SU-DHL-6 (cell line): Measurements from ENCODE around the gene GPC1.

ENCODE experiments used
- H2AFZ ChIP-seq: fragments of 200-600 bp; sonication (generic); 2 replicates; pipeline ENCODE4 v1.6.1; 2014; ENCODE audit warnings: low read depth, mild to moderate bottlenecking, moderate library complexity, mixed read lengths, antibody characterized with exemption, low read length; ENCODE audit not compliant: severe bottlenecking
- H3F3A ChIP-seq: fragments of 200-600 bp; shearing (Covaris generic); 2 replicates; pipeline ENCODE4 v1.6.0; 2016; ENCODE audit warnings: antibody characterized with exemption, mild to moderate bottlenecking; ENCODE audit not compliant: insufficient read depth
- H3K27ac ChIP-seq: fragments of 200-600 bp; sonication (generic); 2 replicates; pipeline ENCODE4 v1.5.1; 2016; ENCODE audit warnings: low read depth, mild to moderate bottlenecking, low read length, moderate library complexity, mixed read lengths
- H3K27me3 ChIP-seq: fragments of 200-600 bp; sonication (generic), shearing (Covaris generic); 2 replicates; pipeline ENCODE4 v1.6.0; 2014; ENCODE audit warnings: mild to moderate bottlenecking, low read length
- H3K36me3 ChIP-seq: fragments of 200-600 bp; sonication (generic); 2 replicates; pipeline ENCODE4 v1.6.1; 2014; ENCODE audit warnings: mild to moderate bottlenecking, low read length, mixed read lengths
- H3K4me2 ChIP-seq: fragments of 300-600, 200-600 bp; shearing (Covaris generic), sonication (generic); 2 replicates; pipeline ENCODE4 v1.6.0; 2014; ENCODE audit warnings: low read length, low read depth, mild to moderate bottlenecking; ENCODE audit not compliant: poor library complexity, severe bottlenecking
- H3K4me3 ChIP-seq: fragments of 200-600 bp; sonication (generic); 2 replicates; pipeline ENCODE4 v1.5.1; 2014; ENCODE audit warnings: antibody characterized with exemption, low read length, mild to moderate bottlenecking, mixed read lengths; ENCODE audit not compliant: insufficient read depth, poor library complexity, severe bottlenecking
- H3K79me2 ChIP-seq: fragments of 200-600 bp; sonication (generic); 2 replicates; pipeline ENCODE4 v1.6.1; 2014; ENCODE audit warnings: mild to moderate bottlenecking, low read length, moderate library complexity; ENCODE audit not compliant: insufficient read depth
- H3K9ac ChIP-seq: fragments of 200-600 bp; sonication (generic); 2 replicates; pipeline ENCODE4 v1.7.0; 2014; ENCODE audit warnings: mild to moderate bottlenecking, low read length
- H3K9me2 ChIP-seq: fragments of 200-600 bp; sonication (generic); replicated peaks from 2 replicates; pipeline ENCODE4 v1.6.1; 2014; ENCODE audit warnings: low read length; ENCODE audit not compliant: insufficient read depth
- H3K9me3 ChIP-seq: fragments of 200-600 bp; sonication (generic); 2 replicates; pipeline ENCODE4 v1.6.1; 2014; ENCODE audit warnings: low read length, mixed read lengths; ENCODE audit not compliant: insufficient read depth
- H4K20me1 ChIP-seq: fragments of 200-600 bp; sonication (generic); 2 replicates; pipeline ENCODE4 v1.6.1; 2014; ENCODE audit warnings: low read depth, mild to moderate bottlenecking, antibody characterized with exemption, low read length, moderate library complexity, mixed read lengths
- CTCF ChIP-seq: fragments of 200-600 bp; sonication (generic); IDR thresholded peaks from one replicate; pipeline ENCODE4 v1.5.1; 2017; ENCODE audit warnings: antibody characterized with exemption, mild to moderate bottlenecking, low read length, moderate library complexity; ENCODE audit not compliant: insufficient read depth, poor library complexity, severe bottlenecking
- EZH2phosphoT487 ChIP-seq: fragments of 200-600 bp; sonication (generic), shearing (Covaris generic); conservative IDR thresholded peaks from 2 replicates; pipeline ENCODE4 v1.6.1; 2018; ENCODE audit warnings: mild to moderate bottlenecking, antibody characterized with exemption, low read length, moderate library complexity, mixed read lengths

The GPC1 gene

GRCh38 chr2:240462073-240462706 is 26.7 kb downstream of the GPC1 start:
- no peaks in the 10 kb centered on the region for H3K27me3 ChIP-seq
- H3K27ac ChIP-seq, result no peak overlapping the region
- H3K9me3 ChIP-seq, result no peaks in the 10 kb centered on the region
- no peak overlapping the region for H2AFZ ChIP-seq
- H3K9ac ChIP-seq, result no peak overlapping the region
- no peaks in the 10 kb centered on the region for H3K9me2 ChIP-seq
- no peak overlapping the region for H3K4me2 ChIP-seq
- no peaks in the 10 kb centered on the region for H3K36me3 ChIP-seq
- H3K4me3 ChIP-seq, result no peak overlapping the region
- H4K20me1 ChIP-seq, result no peaks in the 10 kb centered on the region
- no peaks in the 10 kb centered on the region for H3F3A ChIP-seq
- no peak for TF ChIP-seq CTCF
- no peak for TF ChIP-seq EZH2phosphoT487
- H3K79me2 ChIP-seq, result no peaks in the 10 kb centered on the region

GRCh38 chr2:240462707-240463273 is 27.3 kb downstream of the GPC1 start:
- Histone ChIP-seq H2AFZ (no peak overlapping the region), H4K20me1 (no peaks in the 10 kb centered on the region), H3K4me2 (no peak overlapping the region), H3K27ac (no peak overlapping the region), H3K27me3 (no peaks in the 10 kb centered on the region), H3K36me3 (no peaks in the 10 kb centered on the region), H3K9me2 (no peaks in the 10 kb centered on the region), H3K9ac (no peak overlapping the region), H3F3A (no peaks in the 10 kb centered on the region), H3K4me3 (no peak overlapping the region), H3K9me3 (no peaks in the 10 kb centered on the region), H3K79me2 (no peaks in the 10 kb centered on the region)
- TF ChIP-seq EZH2phosphoT487 (no peak), CTCF (no peak)

- H3K4me3 ChIP-seq, result no peak overlapping the region
- no peaks in the 10 kb centered on the region for H3K9me3 ChIP-seq
- H3K79me2 ChIP-seq, result no peaks in the 10 kb centered on the region
- TF ChIP-seq CTCF, result no peak
- no peak overlapping the region for H3K27ac ChIP-seq
- H3K4me2 ChIP-seq, result no peak overlapping the region
- no peaks in the 10 kb centered on the region for H3K9me2 ChIP-seq
- H2AFZ ChIP-seq, result no peak overlapping the region
- no peaks in the 10 kb centered on the region for H3F3A ChIP-seq
- no peaks in the 10 kb centered on the region for H3K36me3 ChIP-seq
- H4K20me1 ChIP-seq, result no peaks in the 10 kb centered on the region
- no peak overlapping the region for H3K9ac ChIP-seq
- H3K27me3 ChIP-seq, result no peaks in the 10 kb centered on the region
Observed at GRCh38 chr2:240463274-240463865, 27.9 kb downstream of the GPC1 start.
